Suppressor macrophage treated with lipopolysaccharide for 1 hour (primary cell): ENCODE results near the gene TREX2.
A peak's percentile ranks its signal among the peaks of the same experiment; 100 is the strongest.

ENCODE experiments used
- DNase-seq, 3 donors: peaks; one replicate each; pipeline ENCODE4 v3.0.0-alpha.2; 2020 to 2022

The TREX2 gene, protein sequence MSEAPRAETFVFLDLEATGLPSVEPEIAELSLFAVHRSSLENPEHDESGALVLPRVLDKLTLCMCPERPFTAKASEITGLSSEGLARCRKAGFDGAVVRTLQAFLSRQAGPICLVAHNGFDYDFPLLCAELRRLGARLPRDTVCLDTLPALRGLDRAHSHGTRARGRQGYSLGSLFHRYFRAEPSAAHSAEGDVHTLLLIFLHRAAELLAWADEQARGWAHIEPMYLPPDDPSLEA

DNA sequence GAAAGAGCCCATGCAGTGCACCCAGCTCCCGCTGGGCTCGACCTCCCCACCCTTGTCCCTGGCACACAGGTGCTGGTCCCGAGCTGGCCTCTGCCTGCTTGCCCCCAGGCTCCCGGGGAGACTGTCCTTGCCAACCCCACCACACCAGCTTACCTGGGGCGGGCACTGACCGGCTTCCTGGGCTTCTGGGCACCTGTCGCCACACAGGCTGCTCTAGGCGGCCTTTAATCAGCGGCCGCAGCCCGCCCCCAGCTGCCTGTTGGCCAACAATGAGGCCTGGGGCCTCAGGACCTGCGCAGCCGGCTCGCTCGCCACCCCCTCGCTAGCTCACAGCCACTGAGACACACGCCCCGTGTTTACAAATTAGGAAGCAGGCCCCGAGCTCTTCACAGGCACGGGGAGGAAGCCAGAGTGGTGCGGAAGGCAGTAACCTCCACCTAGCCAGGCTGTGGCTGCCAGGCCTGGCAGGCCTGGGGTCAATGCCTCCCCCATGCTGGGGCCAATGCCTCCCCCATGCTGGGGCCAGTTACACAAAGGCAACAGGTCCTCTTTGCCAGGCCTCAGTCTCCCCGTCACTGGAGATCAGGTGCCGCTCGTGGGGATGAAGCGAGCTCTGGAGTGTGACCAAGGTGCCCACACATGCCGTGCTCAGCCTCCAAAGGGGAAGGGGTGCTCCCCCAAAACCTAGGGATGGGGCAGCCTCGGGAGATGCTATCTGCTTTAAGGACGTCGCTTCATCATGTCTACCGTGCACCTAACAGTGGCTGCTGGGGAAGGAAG lies at the start of gene TREX2:
Gene TREX2, minus strand, starts transcription at position 201 of the 780 bp plus-strand sequence. CDS start 626 bp downstream, outside the sequence.
- no peak for DNase-seq

DNA sequence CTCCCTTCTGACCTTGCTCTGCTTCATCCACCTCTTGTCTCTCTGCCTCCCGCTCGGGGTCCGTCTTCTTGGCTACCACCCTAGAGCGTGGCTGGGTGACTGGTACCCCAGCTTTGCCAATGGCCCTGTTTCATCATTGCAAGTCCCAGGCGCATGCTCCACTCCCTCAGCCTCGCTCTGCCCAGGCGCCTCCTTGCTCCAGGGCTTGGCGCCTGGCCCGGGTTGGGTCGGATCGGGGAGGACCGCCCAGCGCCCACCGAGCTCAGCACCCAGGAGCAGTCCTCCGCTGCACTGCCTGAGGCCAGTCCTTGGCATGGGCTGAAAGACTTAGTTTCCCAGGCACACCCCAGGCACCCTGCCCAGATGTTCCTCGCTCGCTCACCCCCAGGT lies 49.5 kb upstream of the TREX2 start:
- no peak for DNase-seq

DNA sequence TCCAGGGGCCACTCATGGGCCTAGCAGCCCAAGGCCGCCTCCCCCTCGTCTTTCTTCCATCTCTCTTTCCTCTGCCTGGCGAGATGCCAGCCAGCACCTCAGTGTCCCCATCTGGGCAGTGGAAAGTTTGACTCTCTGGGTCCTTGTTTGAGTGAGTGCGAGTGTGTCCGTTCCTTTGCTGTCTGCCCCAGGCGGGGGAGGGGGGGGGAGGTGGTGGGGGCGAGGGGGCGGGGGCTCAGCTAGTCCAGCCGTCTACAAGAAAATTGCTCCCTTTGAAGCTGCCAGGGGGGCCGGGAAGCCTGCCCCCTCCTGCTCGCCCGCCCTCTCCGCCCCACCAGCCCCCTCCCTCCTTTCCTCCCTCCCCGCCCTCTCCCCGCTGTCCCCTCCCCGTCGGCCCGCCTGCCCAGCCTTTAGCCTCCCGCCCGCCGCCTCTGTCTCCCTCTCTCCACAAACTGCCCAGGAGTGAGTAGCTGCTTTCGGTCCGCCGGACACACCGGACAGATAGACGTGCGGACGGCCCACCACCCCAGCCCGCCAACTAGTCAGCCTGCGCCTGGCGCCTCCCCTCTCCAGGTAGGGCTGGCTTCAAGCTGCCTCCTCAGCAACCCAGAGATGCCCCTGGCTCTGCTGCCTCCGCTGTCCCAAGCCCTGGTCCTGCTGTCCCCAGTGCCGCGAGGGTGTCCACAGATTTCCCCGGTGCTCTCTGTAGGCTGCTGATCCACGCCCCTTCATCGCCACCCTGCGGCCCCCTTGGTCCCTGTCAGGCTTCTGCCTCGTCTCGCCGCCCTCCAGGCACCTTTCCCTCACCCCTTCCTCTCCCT lies 48.9 kb upstream of the TREX2 start, which contains the start of gene BGN:
Gene BGN, plus strand, starts transcription at position 440 of the 821 bp plus-strand sequence. CDS start 9,652 bp downstream, outside the sequence.
- peak in 1 of 3 donors; percentile 5 for DNase-seq

DNA sequence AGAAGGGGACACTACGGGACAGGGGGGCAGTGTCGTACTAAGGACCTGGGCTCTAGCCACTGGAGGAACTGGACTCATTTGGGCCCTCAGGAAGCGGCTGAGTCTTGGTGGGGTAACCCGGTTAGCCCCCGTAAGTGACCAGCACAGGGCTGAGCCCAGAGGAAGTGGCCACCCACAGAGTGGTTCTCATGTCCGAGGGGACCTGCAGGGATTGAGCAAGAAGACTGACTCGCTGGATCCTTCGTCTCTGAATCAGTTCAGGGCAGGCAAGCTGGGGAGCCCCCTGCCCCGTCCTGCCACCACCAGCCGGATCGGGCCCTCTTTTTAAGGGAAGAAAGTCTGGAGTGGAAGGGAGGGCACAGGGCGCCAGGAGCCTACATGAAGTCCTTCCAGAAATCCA lies 48.2 kb upstream of the TREX2 start:
- peak; percentile 32 to 47 (median 40) for DNase-seq

DNA sequence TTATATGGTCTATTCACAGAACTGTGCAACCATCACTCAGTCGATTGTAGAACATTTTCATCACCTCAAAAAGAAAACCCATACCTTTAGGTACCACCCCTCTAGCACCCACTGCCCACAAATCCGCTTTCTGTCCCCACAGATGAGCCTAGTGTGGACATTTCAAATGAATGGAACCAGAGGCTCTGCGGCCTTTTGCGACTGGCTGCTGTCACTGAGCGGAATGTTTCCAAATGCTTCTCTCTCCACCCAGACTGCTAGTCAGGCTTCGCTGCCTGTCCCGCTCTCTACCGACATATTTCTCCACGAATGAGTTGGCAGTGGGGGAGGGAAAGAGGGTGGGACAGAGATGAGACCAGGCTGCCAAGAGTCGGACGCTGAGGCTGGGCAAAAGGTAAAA lies 47.2 kb upstream of the TREX2 start:
- DNase-seq, result no peak

DNA sequence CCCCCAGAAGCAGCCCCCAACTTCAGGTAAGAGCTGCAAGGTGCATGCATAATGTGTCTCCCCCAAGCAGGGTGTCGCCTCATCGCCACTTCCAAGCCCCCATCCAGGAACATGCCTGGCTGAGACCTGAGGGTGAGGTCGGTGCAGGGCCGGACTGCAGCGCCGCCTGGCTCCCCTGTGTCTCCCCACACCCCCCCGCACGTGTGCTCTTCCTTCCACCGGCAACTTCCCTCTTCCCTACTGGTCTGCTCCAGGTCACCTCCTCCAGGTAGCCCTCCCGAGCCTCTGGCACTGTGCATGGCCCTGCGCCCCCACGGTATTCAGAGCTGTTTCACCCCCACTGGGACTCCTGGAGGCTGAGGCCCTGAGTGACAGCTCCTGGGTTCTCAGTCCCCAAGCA lies 46.7 kb upstream of the TREX2 start:
- DNase-seq, result no peak

DNA sequence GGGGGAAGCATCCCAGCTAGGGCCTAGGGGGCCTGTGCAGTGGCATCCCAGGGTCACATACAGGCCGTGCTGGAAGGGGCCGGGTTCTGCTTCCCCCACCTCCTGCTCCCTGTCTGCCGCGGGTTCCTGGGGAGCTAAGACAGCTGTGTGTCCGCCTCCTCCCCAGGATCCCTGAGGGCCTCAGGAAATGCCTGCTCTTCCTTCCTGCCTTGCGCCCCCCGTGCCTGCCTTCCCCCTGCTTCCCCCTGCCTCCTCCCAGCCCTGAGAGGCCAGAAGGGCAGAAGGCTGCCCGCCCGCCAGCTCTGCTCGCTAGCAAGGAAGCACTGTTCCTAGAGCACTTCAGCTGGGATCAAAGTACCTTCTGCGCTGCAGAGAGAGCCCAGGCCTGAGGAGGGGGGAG lies 46.1 kb upstream of the TREX2 start:
- DNase-seq, result no peak

DNA sequence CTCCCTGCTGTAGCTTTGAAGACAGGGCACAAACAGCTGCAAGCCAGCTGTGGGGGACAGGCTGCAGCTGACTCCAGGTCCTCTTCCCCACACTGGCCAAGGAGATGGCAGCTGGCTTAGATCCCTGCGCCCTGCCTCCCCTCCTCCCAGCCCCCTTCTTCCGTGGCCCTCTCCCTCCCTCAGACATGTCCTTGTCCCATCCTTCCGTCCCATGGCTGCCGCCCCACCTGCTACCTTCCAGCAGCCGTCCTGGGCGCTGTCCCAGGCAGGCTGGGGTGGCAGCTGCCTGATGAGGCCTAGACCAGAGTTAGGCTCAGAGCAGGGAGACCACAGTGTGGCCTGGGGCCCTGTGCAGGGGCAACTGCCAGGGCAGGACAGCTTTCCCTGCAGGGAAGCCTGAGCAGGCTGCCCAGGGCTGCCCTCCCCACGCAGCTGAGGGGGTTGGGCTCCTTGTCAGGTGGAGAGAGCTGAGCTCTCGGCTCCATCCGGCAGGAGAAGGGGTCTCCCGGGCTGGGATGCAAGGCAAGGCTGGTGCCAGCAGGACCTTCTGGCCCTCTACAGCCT lies 45.6 kb upstream of the TREX2 start:
- DNase-seq, result no peak

DNA sequence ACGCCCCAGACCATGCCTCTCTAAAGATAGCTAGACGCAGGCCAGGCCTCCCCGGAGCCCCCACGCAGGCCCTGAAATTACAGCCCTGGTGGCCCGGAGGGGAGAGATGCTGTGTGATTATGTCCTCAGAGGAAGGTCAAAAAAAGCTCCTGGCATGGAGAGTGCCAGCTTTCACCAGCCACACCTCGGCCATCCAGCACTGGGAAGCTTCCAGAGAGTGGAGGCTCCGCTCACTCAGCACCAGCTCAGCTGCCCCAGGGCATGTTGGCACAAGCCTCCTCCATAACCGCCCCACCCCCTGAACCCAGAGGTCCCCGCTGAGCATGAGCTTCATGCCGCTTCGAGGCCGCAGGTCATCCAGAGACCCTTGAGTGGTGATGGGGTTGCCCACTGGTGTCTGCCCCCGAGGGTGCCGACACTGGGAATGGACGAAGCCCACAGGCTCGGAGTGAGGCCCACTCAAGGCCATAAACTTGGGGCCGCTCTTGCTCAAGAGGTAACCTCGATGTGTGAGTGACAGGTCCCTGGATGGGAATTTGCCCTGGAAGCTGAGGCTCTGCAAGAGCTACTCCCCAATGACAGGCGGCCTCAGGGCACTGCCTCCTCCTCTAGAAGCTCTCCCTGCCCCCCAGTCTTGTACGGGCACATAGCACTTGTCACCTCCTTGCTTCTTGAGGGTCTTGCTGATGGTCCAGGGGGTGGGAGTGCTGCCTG lies 44.5 kb upstream of the TREX2 start:
- no peak for DNase-seq

DNA sequence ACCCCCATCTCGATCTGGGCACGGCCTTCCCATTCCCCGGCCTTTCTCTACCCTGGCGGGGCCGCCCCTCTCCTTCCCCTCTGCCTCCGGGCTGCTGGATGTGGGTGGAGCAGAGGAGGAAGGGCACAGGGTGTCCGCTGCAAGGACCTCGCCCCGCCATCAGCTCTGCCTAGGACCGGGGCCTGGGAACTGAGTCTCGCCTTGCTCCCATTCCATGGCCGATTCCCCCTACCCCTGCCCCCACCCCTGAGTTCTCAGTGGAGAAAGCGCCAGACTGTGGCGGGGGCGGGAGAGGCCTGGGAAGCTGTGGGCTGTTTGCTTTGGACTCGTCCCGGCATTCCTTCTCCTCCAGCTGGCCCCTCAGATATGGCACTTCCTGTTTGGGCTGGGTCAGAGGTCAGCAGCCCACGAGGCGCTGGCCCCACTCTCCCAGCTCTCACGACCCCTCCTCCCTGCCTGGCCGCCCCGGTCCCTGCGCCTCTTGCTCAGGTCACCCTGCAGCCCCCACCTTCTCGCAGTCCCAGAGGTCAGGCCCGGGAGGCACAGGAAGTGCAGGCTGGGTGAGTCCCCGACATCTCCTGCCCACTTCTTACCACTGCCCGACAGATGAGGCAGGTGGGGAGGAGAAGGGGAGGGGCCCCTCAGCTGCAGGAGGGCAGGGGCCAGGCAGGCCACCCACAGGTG lies 42.5 kb upstream of the TREX2 start:
- DNase-seq, result no peak

DNA sequence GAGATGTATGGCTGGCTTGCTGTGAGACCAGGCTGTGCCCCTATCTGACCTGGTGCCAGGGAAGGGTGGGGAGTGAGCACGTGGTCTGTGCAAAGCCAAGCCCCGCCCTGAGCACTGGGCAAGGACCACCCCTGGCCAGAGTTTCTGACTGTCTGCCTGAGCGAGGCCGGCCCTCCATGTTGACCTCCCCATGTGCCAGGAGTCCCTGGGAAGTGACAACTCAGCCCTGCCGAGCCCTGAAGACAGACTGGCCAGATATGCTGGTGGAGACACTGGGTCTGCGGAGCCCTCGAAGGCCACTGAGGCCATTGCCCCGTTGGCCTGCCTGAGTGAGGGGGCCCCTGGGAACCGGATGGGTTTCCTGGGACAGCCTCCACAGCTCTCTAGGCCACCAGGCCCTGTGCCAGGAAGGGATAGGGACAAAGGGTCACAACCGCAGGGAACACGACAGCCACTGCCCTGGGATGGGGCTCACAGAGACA lies 41.8 kb upstream of the TREX2 start:
- DNase-seq, result no peak

DNA sequence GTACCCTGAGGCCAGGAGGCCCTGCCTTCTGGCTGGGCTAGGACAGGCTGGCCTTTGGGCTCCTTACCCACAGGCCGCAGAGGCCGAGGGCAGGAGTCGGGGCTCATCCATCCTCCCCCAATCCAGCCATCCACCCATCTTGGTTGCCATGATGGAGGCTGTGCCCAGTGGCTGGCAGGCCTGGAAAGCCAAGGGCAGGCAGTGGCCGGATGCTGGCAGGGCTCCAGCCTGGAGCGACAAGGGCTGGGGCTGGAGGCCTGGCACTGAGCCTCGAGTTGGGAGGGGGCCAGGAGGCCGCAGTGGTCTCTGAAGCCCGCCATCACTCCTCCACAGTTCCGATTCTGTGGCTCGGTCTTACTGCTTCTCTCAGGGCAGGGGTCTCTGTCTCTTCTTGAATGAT lies 40.3 kb upstream of the TREX2 start:
- no peak for DNase-seq

DNA sequence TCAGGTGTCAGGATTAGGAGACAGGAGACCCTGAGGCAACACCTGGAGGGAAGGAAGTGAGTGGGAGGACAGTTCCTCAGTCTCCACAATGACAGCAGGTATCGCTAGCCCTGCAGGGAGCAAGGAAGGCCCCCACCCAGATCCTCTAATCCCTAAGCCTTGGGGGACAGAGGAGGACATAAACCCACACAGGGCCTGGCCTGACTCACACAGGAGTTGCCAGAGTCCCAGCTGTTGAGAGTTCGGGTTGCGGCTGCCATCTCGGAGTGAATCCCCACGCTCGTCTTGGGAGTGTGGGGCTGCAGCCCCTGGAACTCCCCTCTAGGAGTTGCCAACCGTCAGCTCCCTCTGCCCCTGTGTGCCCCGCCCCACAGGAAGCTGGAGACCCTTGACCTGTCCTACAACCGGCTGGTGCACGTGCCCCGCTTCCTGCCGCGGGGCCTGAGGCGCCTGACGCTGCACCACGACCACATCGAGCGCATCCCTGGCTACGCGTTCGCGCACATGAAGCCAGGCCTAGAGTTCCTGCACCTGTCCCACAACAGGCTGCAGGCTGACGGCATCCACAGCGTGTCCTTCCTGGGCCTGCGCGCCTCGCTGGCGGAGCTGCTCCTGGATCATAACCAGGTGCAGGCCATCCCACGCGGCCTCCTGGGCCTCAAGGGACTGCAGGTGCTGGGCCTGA lies 39.7 kb upstream of the TREX2 start:
- DNase-seq, result no peak

DNA sequence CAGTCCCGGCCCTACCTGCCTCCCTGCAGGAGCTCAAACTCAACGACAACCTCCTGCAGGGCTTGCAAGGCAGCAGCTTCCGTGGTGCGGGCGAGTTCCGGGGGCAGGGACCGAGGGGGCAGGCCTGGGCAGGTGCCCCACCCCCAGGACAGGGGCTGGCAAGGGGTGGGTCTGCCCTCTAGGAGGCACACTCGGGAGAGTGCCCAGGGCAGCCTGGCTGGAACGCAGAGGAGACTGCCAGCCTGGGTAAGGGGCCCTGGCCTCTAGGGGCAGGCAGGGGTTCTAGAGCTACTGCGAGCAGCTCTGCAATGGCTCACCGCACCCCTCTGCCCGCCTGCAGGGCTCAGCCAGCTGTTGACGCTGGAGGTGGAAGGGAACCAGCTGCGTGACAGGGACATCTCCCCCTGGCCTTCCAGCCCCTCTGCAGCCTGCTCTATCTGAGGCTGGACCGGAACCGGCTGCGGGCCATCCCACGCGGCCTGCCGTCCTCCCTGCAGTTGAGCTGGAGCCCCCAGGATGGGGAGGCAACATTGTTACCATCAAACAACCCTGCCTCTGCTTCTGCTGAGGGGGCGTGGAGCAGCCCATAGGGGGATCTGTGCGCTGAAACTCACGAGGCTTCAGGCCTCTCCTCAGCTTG lies 36.6 kb upstream of the TREX2 start:
- DNase-seq, result no peak

DNA sequence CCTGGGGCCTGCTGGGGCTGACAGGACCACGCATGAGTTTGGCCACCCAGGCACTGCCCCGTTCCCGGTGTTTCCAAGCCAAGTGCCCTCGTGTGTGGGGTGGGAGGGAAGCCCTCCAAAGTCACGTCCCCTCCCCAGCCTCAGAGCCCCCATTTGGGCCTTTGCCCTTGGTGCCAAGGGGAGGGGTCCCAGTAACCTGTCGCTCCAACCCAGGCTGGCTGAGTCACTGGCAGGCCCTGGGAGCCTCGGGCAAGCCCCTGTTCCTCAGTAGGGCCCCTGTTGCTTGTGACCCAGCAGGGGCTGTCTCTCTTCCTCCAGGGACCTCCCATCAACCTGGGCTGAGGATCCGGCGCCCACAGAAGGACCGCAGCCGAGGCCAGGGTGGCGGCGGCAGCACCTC lies 35.2 kb upstream of the TREX2 start:
- DNase-seq, result no peak

DNA sequence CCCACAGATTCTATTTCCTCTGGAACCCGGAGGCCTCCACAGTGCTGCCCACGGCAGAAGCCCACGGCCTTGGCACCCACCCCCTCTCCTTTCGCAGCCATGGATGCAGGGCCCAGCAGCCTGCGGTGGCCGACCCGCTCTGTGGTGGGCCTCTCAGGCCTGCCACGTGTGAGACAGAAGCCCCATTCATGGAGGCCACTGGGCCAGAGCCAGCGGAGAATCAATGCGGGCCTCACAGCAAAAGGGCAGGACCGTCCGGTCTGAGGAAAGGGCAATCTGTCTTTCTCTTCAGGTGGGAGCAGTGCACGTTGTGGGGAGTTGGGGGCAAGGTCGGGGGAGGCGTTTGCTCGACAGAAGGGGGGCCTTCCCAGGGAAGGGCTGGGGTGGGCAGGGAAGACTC lies 32.9 kb upstream of the TREX2 start:
- no peak for DNase-seq

DNA sequence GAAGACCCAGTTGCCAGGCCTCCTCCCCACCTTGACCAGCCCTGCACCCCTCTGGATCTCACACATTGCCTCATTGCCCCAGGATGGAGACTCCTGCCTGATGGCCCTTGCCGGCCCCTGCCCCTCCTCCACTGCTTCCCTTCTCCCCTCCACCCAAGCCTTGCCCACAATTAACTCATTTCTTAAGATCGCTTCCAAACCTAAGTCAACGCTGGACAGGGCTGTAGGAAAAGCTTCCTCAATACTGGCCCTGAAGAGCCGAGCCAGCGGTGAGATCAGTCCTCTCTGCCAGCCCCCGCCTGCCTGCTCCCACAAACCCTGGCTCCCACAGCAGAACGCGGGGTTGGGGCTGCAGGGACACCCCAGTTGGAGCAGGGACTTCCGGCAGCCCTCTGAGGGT lies 32.0 kb upstream of the TREX2 start:
- no peak for DNase-seq

DNA sequence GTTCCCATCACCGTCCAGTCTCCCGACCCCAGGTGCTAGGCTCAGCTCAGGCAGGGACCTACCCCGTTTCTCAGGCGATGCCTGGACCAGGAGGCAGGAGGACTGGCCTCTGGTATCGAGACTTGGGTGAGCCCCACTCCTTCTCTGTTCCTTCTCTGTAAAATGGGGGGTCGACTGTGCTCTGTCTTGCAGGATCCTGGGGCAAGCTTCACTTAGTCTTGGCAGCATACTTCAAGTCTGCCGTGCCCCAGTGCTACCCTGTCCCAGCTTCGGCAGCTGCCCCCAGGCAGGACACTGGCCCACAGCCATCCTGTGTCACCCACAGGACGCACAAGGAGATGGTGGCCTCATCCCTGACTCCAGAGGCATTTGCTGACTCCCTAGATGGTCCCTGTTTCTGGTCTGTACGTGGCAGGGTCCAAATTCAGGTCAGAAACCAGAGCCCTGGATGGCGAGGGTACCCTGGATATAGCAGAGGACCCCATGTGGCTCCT lies 31.6 kb upstream of the TREX2 start:
- no peak for DNase-seq

DNA sequence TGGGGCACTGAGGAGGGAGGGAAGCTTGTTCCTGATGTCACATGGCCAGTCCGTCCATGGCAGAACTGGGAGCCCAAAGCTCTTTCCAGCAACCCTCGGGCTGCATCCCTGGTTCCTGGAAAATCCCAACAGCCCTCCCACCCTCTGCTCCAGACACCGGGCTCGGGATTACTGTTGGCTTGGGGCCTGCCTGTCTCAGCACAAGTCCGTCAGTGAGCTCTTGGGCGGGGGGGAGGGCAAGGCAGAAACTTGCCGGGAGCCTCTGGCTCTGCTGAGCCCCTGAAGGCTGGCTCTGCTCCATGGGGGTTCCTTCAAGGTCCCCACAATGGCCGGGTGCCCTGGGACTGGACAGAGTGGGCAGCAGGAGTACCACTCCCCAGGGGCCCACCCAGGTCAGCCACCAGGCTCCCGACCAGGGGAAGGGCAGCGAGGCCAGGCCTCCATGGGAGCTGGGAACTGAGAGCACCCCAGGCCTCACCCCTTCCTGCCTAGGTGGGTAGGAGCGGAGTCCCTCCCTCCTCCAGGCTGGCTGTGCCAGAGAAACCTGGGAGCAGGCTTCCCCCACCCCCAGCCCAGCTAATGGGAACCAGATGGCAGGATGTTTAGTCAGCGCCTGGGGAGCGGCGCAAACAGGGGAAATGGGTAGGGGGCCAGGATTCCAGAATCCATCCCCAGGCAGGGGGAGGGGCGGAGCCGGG lies 31.0 kb upstream of the TREX2 start:
- DNase-seq, result no peak

DNA sequence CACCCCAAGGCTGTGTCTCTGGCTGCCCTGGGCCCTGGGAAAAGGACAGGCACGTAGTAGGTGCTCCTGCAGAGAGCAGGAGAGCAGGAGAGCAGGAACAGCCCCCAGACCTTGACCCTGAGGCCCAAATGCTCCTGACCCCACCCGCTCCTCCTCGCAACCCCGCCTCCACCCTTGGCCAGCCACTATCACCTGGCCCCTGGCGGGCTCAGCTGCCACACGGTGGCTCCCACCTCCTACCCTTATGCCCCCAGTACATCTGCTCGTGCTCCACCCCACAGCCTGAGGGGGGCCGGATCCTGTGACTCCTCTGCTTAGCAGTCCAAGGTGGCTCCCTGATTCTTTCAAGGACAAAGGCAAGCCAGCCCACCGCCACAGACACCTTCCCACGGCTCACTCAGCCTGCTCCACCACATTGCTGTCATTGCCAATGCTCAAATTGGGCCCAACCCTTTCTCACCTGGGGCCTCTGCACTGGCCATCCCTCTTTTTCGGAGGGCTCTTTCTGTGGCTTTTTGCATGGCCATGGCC lies 30.0 kb upstream of the TREX2 start:
- DNase-seq, result no peak
